Activated T-cell treated with anti-CD3 and anti-CD28 coated beads for 48 hours (primary cell): ENCODE results near the gene CPN2.

Experiments
- DNase-seq: peaks from one replicate; pipeline ENCODE4 v3.0.0-alpha.2; 2020; ENCODE audit warnings: low read depth

The CPN2 gene

GRCh38 chr3:194312743-194313281 lies 38.3 kb downstream of the CPN2 start:
- no peak for DNase-seq

- no peak for DNase-seq
Observed at GRCh38 chr3:194312186-194312742, 38.9 kb downstream of the CPN2 start.

GRCh38 chr3:194311000-194311399 lies 40.1 kb downstream of the CPN2 start:
- DNase-seq = no peak

GRCh38 chr3:194310060-194310835 lies 40.9 kb downstream of the CPN2 start:
- DNase-seq = no peak

GRCh38 chr3:194308601-194309449 lies 42.3 kb downstream of the CPN2 start:
- no peak for DNase-seq

GRCh38 chr3:194307849-194308248 lies 43.3 kb downstream of the CPN2 start:
- no peak for DNase-seq

GRCh38 chr3:194306771-194307640 lies 44.1 kb downstream of the CPN2 start:
- DNase-seq = no peak

GRCh38 chr3:194306109-194306686 lies 44.9 kb downstream of the CPN2 start:
- no peak for DNase-seq

- no peak for DNase-seq
Observed at GRCh38 chr3:194305356-194306108, 45.6 kb downstream of the CPN2 start.

- DNase-seq = no peak
Observed at GRCh38 chr3:194304186-194304917, 46.8 kb downstream of the CPN2 start.

- no peak for DNase-seq
Observed at GRCh38 chr3:194303749-194304148, 47.4 kb downstream of the CPN2 start.

GRCh38 chr3:194301730-194302129 lies 49.4 kb downstream of the CPN2 start:
- DNase-seq = no peak

GRCh38 chr3:194300936-194301335 lies 50.2 kb downstream of the CPN2 start:
- DNase-seq = no peak

GRCh38 chr3:194300382-194300758 lies 50.8 kb downstream of the CPN2 start:
- DNase-seq = no peak

- no peak for DNase-seq
Observed at GRCh38 chr3:194298331-194299227, 52.5 kb downstream of the CPN2 start.

- no peak for DNase-seq
Observed at GRCh38 chr3:194296454-194297263, 54.5 kb downstream of the CPN2 start.

- no peak for DNase-seq
Observed at GRCh38 chr3:194294895-194295214, 56.3 kb downstream of the CPN2 start.
